HCT116 (cell line): ENCODE results near the gene DEGS1. TPM values are rescaled to one million over a fixed set of nuclear protein-coding genes. Genes with fewer than 3 reads are reported as not detected.

Experiments used
- ATAC-seq: fragments of 200-7000 bp; cut with Tn5 transposase; 2 replicates; pipeline ENCODE4 v1.9.1; 2020; ENCODE audit warnings: mild to moderate bottlenecking, moderate library complexity
- BruUV-seq: library from RNA; stranded (reverse); fragments of 400-500 nt; replicated peaks from 2 replicates; lab custom pipeline; 2021; lab: Mats Ljungman, UMichigan
- CTCF ChIA-PET: fragments of 300-600 bp; sonication (Branson Sonifier 250); formaldehyde crosslinking; loops from one replicate; lab custom pipeline; 2021; ENCODE audit warnings: antibody characterized with exemption; lab: Charles Lee
- POLR2A ChIA-PET: fragments of 300-600, 350-600 bp; sonication (Branson Sonifier 250); formaldehyde crosslinking; loops from one replicate; lab custom pipeline; 2021; ENCODE audit warnings: antibody characterized with exemption; lab: Charles Lee
- RAD21 ChIA-PET, 2 experiments: fragments of 300-600 bp; sonication (Branson Sonifier 250); formaldehyde crosslinking; loops; one replicate each; lab custom pipeline; 2023; ENCODE audit warnings: low total read pairs in 2 of 2; ENCODE audit not compliant: uncharacterized antibody in 2 of 2, unreplicated experiment in 2 of 2, low non-redundant PET in 1 of 2; lab: Charles Lee
- DNase-seq: peaks from one replicate; pipeline ENCODE4 v3.0.0-alpha.2; 2010; ENCODE audit warnings: low read depth, low spot score
- H2AFZ ChIP-seq: fragments of 200-600 bp; shearing (Covaris generic), sonication (generic); 2 replicates; pipeline ENCODE4 v1.6.1; 2017; ENCODE audit warnings: low read depth, mixed run types, mixed read lengths, antibody characterized with exemption, low read length; ENCODE audit not compliant: poor library complexity, severe bottlenecking
- H3K27ac ChIP-seq: 2 replicates; pipeline ENCODE4 v1.5.1; 2012; ENCODE audit warnings: low read depth, low read length
- H3K27me3 ChIP-seq: fragments of 200-600 bp; sonication (generic); 2 replicates; pipeline ENCODE4 v1.6.1; 2016; ENCODE audit warnings: mixed run types, low read length, mixed read lengths; ENCODE audit not compliant: insufficient read depth
- H3K36me3 ChIP-seq, 2 experiments: fragments of 200-500 bp in 1 of 2; fragments of 200-600 bp in 1 of 2; sonication (Bioruptor generic) in 1 of 2; sonication (generic) in 1 of 2; 2 replicates each; pipeline versions ENCODE4 v1.5.1 to v1.6.1; 2014 to 2016; ENCODE audit warnings: low read length in 2 of 2, inconsistent platforms in 1 of 2, mixed read lengths in 1 of 2, mixed run types in 1 of 2; ENCODE audit not compliant: insufficient read depth in 2 of 2, control insufficient read depth in 1 of 2
- H3K4me1 ChIP-seq, 2 experiments: fragments of 200-600 bp in 1 of 2; sonication (generic) in 1 of 2; 2 replicates each; pipeline versions ENCODE4 v1.5.1 to v1.6.1; 2012 to 2017; ENCODE audit warnings: low read length in 2 of 2, inconsistent platforms in 1 of 2, mild to moderate bottlenecking in 1 of 2, mixed read lengths in 1 of 2, mixed run types in 1 of 2, moderate library complexity in 1 of 2; ENCODE audit not compliant: insufficient read depth in 2 of 2, control insufficient read depth in 1 of 2
- H3K4me2 ChIP-seq: fragments of 200-600 bp; sonication (generic); 2 replicates; pipeline ENCODE4 v1.6.1; 2017; ENCODE audit warnings: mixed run types, low read length, mixed read lengths
- H3K4me3 ChIP-seq, 2 experiments: fragments of 200-600 bp in 1 of 2; sonication (generic) in 1 of 2; replicated peaks in 1 of 2; 2 replicates each; pipeline ENCODE4 v1.5.1; 2011 to 2016; ENCODE audit warnings: low read length in 2 of 2, control low read depth in 1 of 2, low read depth in 1 of 2, mild to moderate bottlenecking in 1 of 2, mixed read lengths in 1 of 2, mixed run types in 1 of 2
- H3K79me2 ChIP-seq: fragments of 200-600 bp; sonication (generic); 2 replicates; pipeline ENCODE4 v1.6.1; 2017; ENCODE audit warnings: mild to moderate bottlenecking, mixed run types, low read length, moderate library complexity, mixed read lengths; ENCODE audit not compliant: insufficient read depth
- H3K9ac ChIP-seq: fragments of 200-600 bp; sonication (generic); 2 replicates; pipeline ENCODE4 v1.6.1; 2016; ENCODE audit warnings: low read length, mixed read lengths
- H3K9me2 ChIP-seq: fragments of 200-600 bp; sonication (generic), shearing (Covaris generic); 2 replicates; pipeline ENCODE4 v1.6.1; 2017; ENCODE audit warnings: mixed run types, mild to moderate bottlenecking, moderate library complexity; ENCODE audit not compliant: insufficient read depth
- H3K9me3 ChIP-seq, 2 experiments: fragments of 200-500 bp in 1 of 2; fragments of 200-600 bp in 1 of 2; sonication (Bioruptor generic) in 1 of 2; sonication (generic) in 1 of 2; 2 replicates each; pipeline ENCODE4 v1.6.1; 2014 to 2017; ENCODE audit warnings: low read length in 2 of 2, mixed read lengths in 2 of 2, inconsistent platforms in 1 of 2, low read depth in 1 of 2, mild to moderate bottlenecking in 1 of 2, mixed run types in 1 of 2, moderate library complexity in 1 of 2; ENCODE audit not compliant: control insufficient read depth in 1 of 2, insufficient read depth in 1 of 2
- H4K20me1 ChIP-seq: fragments of 200-600 bp; sonication (generic), shearing (Covaris generic); 2 replicates; pipeline ENCODE4 v1.6.1; 2017; ENCODE audit warnings: mixed run types, mild to moderate bottlenecking, moderate library complexity; ENCODE audit not compliant: insufficient read depth
- ATF3 ChIP-seq: IDR thresholded peaks from 2 replicates; pipeline ENCODE4 v1.6.1; 2012
- EGR1 ChIP-seq: IDR thresholded peaks from 2 replicates; pipeline ENCODE4 v1.6.1; 2012; ENCODE audit warnings: low read depth
- EZH2 ChIP-seq: fragments of 200-600 bp; sonication (generic); IDR thresholded peaks from 2 replicates; pipeline ENCODE4 v1.6.1; 2017; ENCODE audit warnings: antibody characterized with exemption, mixed run types
- EZH2phosphoT487 ChIP-seq: fragments of 200-600 bp; IDR thresholded peaks from 2 replicates; pipeline ENCODE4 v1.6.1; 2018; ENCODE audit warnings: antibody characterized with exemption, borderline replicate concordance
- JUND ChIP-seq: IDR thresholded peaks from 2 replicates; pipeline ENCODE4 v1.6.1; 2012
- POLR2A ChIP-seq: IDR thresholded peaks from 2 replicates; pipeline ENCODE4 v1.7.0; 2011; ENCODE audit warnings: borderline replicate concordance; ENCODE audit not compliant: insufficient read depth, insufficient read length; ENCODE audit errors: extremely low read depth
- REST ChIP-seq: IDR thresholded peaks from 2 replicates; pipeline ENCODE4 v1.6.1; 2012; ENCODE audit warnings: low read depth
- SP1 ChIP-seq: IDR thresholded peaks from 2 replicates; pipeline ENCODE4 v1.6.1; 2012; ENCODE audit warnings: low read depth
- TCF7L2 ChIP-seq: IDR thresholded peaks from 2 replicates; pipeline ENCODE4 v1.7.0; 2011; ENCODE audit warnings: borderline replicate concordance, inconsistent platforms; ENCODE audit not compliant: insufficient read depth, insufficient read length; ENCODE audit errors: extremely low read depth
- YY1 ChIP-seq: IDR thresholded peaks from 2 replicates; pipeline ENCODE4 v1.6.1; 2011; ENCODE audit warnings: low read length, low read depth, moderate library complexity, mild to moderate bottlenecking; ENCODE audit not compliant: insufficient replicate concordance; ENCODE audit errors: extremely low read depth
- ZBTB33 ChIP-seq: IDR thresholded peaks from 2 replicates; pipeline ENCODE4 v1.6.1; 2011; ENCODE audit warnings: mild to moderate bottlenecking, low read length, moderate library complexity; ENCODE audit not compliant: insufficient replicate concordance; ENCODE audit errors: extremely low read depth
- ZFX ChIP-seq: fragments of 450-650 bp; IDR thresholded peaks from 2 replicates; pipeline ENCODE4 v1.6.1; 2017
- intact Hi-C: fragments of 100-400 bp; cut with micrococcal nuclease; formaldehyde crosslinking; loops from 2 replicates; pipeline ENCODE4 v1.10.0; 2022
- total RNA-seq: library from RNA; stranded (reverse); gene quantifications from one replicate; pipeline ENCODE4 v1.2.1, GENCODE V29; 2021; ENCODE audit not compliant: unreplicated experiment

Gene DEGS1
- total RNA-seq, 1 experiment from 2014 or later: 23.1 TPM

- Histone ChIP-seq H3K4me2 (no peak overlapping the region), H3K36me3 (peaks cover 5 to 17% of the 10 kb centered on the region in 2 experiments; a peak in 3 of 4 replicates), H3K4me1 (no peaks in the 10 kb centered on the region), H3K9me2 (no peaks in the 10 kb centered on the region; the same call in 1 of the 2 replicates), H3K9me3 (no peaks in the 10 kb centered on the region), H3K27ac (no peak overlapping the region), H2AFZ (no peak overlapping the region), H3K4me3 (no peak overlapping the region), H4K20me1 (no peaks in the 10 kb centered on the region), H3K9ac (no peak overlapping the region), H3K79me2 (no peaks in the 10 kb centered on the region), H3K27me3 (no peaks in the 10 kb centered on the region)
- CTCF ChIA-PET: interaction anchor here (0.9 kb wide), 1 partner anchor 22 kb away, joined by 3 read pairs; no protein-coding TSS in a partner anchor
- ATAC-seq (no peak), DNase-seq (no peak)
- POLR2A ChIA-PET: interaction anchor here (0.6 kb wide), 1 partner anchor 25 kb away, joined by 3 read pairs; no protein-coding TSS in a partner anchor
- RAD21 ChIA-PET: no interaction called here
- no TSS peak for BruUV-seq
- intact Hi-C loops: no loop called here
- TF ChIP-seq YY1 (no peak), EGR1 (no peak), SP1 (no peak), POLR2A (no peak), TCF7L2 (no peak), EZH2 (no peak), ZBTB33 (no peak)
Observed at GRCh38 chr1:224138198-224138597, 44.8 kb upstream of the DEGS1 start.

- no peaks in the 10 kb centered on the region for H4K20me1 ChIP-seq
- H3K9me3 ChIP-seq: no peaks in the 10 kb centered on the region
- H3K36me3 ChIP-seq: peaks cover 0 to 4% of the 10 kb centered on the region in 2 experiments; a peak in 3 of 4 replicates
- ATAC-seq (no peak), DNase-seq (no peak)
- ChIA-PET CTCF (interaction anchor here (1.0 kb wide), 1 partner anchor 11 kb away, joined by 3 read pairs; no protein-coding TSS in a partner anchor), POLR2A (no interaction called here), RAD21 (no interaction called here)
- H3K4me1 ChIP-seq: no peaks in the 10 kb centered on the region
- H3K79me2 ChIP-seq: no peaks in the 10 kb centered on the region
- H3K4me3 ChIP-seq: no peak overlapping the region
- intact Hi-C loops: no loop called here
- no peaks in the 10 kb centered on the region for H3K9me2 ChIP-seq
- H3K27ac ChIP-seq: no peak overlapping the region
- no TSS peak for BruUV-seq
- no peak overlapping the region for H3K9ac ChIP-seq
- H2AFZ ChIP-seq: no peak overlapping the region
- no peaks in the 10 kb centered on the region for H3K27me3 ChIP-seq
- H3K4me2 ChIP-seq: no peak overlapping the region
- TF ChIP-seq ATF3: no peak
- no peak for TF ChIP-seq ZBTB33
- no peak for TF ChIP-seq ZFX
- TF ChIP-seq EZH2phosphoT487: no peak
- no peak for TF ChIP-seq JUND
- TF ChIP-seq TCF7L2: no peak
- TF ChIP-seq REST: no peak
Observed at GRCh38 chr1:224141693-224142092, 41.3 kb upstream of the DEGS1 start.
